Keratinocyte (primary cell): ENCODE results near the gene HBP1. TPM values are rescaled to one million over a fixed set of nuclear protein-coding genes. Genes with fewer than 3 reads are reported as not detected.
"Not testable (repeated sequence)": the region's sequence is repeated elsewhere in the genome, so short reads cannot be mapped to it uniquely, and the experiment has no call there.

Experiments
- DNase-seq: peaks from one replicate; pipeline ENCODE4 v3.0.0-alpha.2; 2011; ENCODE audit warnings: low read depth, missing footprints, low spot score
- FAIRE-seq: peaks from 2 replicates; lab custom pipeline; 2011; peaks lifted over from hg19 to GRCh38; lab: Jason Lieb, UNC
- H2AFZ ChIP-seq: 2 replicates; pipeline ENCODE4 v1.6.0; 2012; ENCODE audit warnings: low read length, control low read depth, inconsistent platforms; ENCODE audit not compliant: control insufficient read depth
- H3K27ac ChIP-seq: 2 replicates; pipeline ENCODE4 v1.5.1; 2011; ENCODE audit warnings: low read length; ENCODE audit not compliant: control insufficient read depth, insufficient read depth
- H3K27me3 ChIP-seq: 3 replicates; pipeline ENCODE4 v1.6.0; 2011; ENCODE audit warnings: low read length; ENCODE audit not compliant: control insufficient read depth, insufficient read depth; ENCODE audit errors: extremely low read depth
- H3K36me3 ChIP-seq, 2 experiments: 2 replicates in 1 of 2; 3 replicates in 1 of 2; pipeline ENCODE4 v1.5.1; 2011; ENCODE audit warnings: low read length in 2 of 2, mild to moderate bottlenecking in 1 of 2; ENCODE audit not compliant: control insufficient read depth in 2 of 2, insufficient read depth in 2 of 2; ENCODE audit errors: extremely low read depth in 1 of 2
- H3K4me1 ChIP-seq: 3 replicates; pipeline ENCODE4 v1.5.1; 2011; ENCODE audit warnings: low read length; ENCODE audit not compliant: control insufficient read depth, insufficient read depth; ENCODE audit errors: extremely low read depth
- H3K4me2 ChIP-seq: 3 replicates; pipeline ENCODE4 v1.6.0; 2011; ENCODE audit warnings: low read depth, low read length; ENCODE audit not compliant: control insufficient read depth, insufficient read depth; ENCODE audit errors: extremely low read depth
- H3K4me3 ChIP-seq, 3 experiments: fragments of 200-600 bp in 1 of 3; sonication (generic) in 1 of 3; 2 replicates in 2 of 3; 3 replicates in 1 of 3; pipeline ENCODE4 v1.5.1; 2011 to 2016; ENCODE audit warnings: low read length in 3 of 3, mild to moderate bottlenecking in 3 of 3, control low read depth in 2 of 3, inconsistent platforms in 1 of 3, low read depth in 1 of 3, mixed read lengths in 1 of 3, mixed run types in 1 of 3, moderate library complexity in 1 of 3; ENCODE audit not compliant: control insufficient read depth in 2 of 3, insufficient read depth in 2 of 3; ENCODE audit errors: extremely low read depth in 1 of 3
- H3K79me2 ChIP-seq: 2 replicates; pipeline ENCODE4 v1.6.0; 2012; ENCODE audit warnings: low read length; ENCODE audit not compliant: control insufficient read depth, insufficient read depth
- H3K9ac ChIP-seq: 3 replicates; pipeline ENCODE4 v1.6.0; 2011; ENCODE audit warnings: low read length; ENCODE audit not compliant: control insufficient read depth, insufficient read depth; ENCODE audit errors: extremely low read depth
- H3K9me1 ChIP-seq: 3 replicates; pipeline ENCODE4 v1.6.0; 2011; ENCODE audit warnings: low read length; ENCODE audit not compliant: control insufficient read depth, insufficient read depth; ENCODE audit errors: extremely low read depth
- H3K9me3 ChIP-seq: 2 replicates; pipeline ENCODE4 v1.5.1; 2012; ENCODE audit warnings: low read depth, low read length; ENCODE audit not compliant: control insufficient read depth
- H4K20me1 ChIP-seq: 3 replicates; pipeline ENCODE4 v1.6.0; 2011; ENCODE audit warnings: low read length; ENCODE audit not compliant: control insufficient read depth, insufficient read depth; ENCODE audit errors: extremely low read depth
- EZH2 ChIP-seq: IDR thresholded peaks from one replicate; pipeline ENCODE4 v1.6.1; 2012; ENCODE audit warnings: inconsistent platforms, mild to moderate bottlenecking, low read length, moderate library complexity
- dilution Hi-C: fragments of 300-500 bp; cut with MboI; formaldehyde crosslinking; loops from one replicate; pipeline ENCODE4 v1.7.0; 2020; ENCODE audit warnings: low sequenced_read_pairs; ENCODE audit not compliant: extremely low pct_ligation_motif_present
- polyA plus RNA-seq, 5 experiments: library from polyadenylated mRNA; depleted of rRNA in 3 of 5; stranded (reverse) in 3 of 5; stranded (forward) in 1 of 5; unstranded in 1 of 5; fragments of >200 nt; gene quantifications; 1 replicate in 1 of 5; 2 replicates in 3 of 5; 3 replicates in 1 of 5; pipeline versions ENCODE4 v1.2.1 to v1.2.3, GENCODE V29; 2011 to 2012; ENCODE audit warnings: missing spikeins in 2 of 5, low read depth in 1 of 5, low replicate concordance in 1 of 5
- TF ChIP-seq, protein P1 (sequence below), 3 experiments: IDR thresholded peaks in 1 of 3; conservative IDR thresholded peaks in 1 of 3; optimal IDR thresholded peaks in 1 of 3; 2 replicates in 2 of 3; 3 replicates in 1 of 3; pipeline versions ENCODE3 to v1.5.1; 2011; ENCODE audit warnings: low read length in 3 of 3, mild to moderate bottlenecking in 3 of 3, moderate library complexity in 2 of 3, control low read depth in 1 of 3, inconsistent platforms in 1 of 3; ENCODE audit not compliant: insufficient read depth in 2 of 3; ENCODE audit errors: extremely low read depth in 1 of 3

HBP1 gene
- polyA plus RNA-seq, 1 donor (not counting 4 experiments of a cell fraction or from before 2014, with no cell fraction given), result 42.8 TPM

DNA sequence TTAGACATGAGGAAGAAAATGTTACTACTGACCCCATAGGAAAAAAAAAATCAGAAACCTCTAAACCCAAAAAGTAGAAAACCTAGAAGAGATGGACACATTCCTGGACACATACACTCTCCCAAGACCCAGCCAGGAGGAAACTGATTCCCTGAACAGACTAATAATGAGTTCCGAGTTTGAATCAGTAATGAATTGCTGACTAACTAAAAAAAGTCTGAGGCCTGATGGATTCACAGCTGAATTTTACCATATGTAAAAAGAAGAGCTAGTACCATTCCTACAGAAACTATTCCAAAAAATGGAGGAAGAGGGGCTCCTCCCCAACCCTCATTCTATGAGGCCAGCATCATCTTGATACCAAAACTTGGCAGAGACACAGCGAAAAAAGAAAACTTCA, 75.8 kb downstream of the HBP1 start:
- Histone ChIP-seq H3K27ac (no peak overlapping the region), H3K9ac (no peak overlapping the region), H3K36me3 (peaks cover 0 to 2% of the 10 kb centered on the region in 2 experiments), H3K9me1 (no peaks in the 10 kb centered on the region), H3K4me2 (no peak overlapping the region), H3K79me2 (no peaks in the 10 kb centered on the region), H3K27me3 (no peaks in the 10 kb centered on the region), H4K20me1 (no peaks in the 10 kb centered on the region), H3K4me1 (no peaks in the 10 kb centered on the region), H3K9me3 (no peaks in the 10 kb centered on the region), H3K4me3 (no peak overlapping the region), H2AFZ (no peak overlapping the region)
- TF ChIP-seq EZH2, result no peak
- TF ChIP-seq, protein P1, sequence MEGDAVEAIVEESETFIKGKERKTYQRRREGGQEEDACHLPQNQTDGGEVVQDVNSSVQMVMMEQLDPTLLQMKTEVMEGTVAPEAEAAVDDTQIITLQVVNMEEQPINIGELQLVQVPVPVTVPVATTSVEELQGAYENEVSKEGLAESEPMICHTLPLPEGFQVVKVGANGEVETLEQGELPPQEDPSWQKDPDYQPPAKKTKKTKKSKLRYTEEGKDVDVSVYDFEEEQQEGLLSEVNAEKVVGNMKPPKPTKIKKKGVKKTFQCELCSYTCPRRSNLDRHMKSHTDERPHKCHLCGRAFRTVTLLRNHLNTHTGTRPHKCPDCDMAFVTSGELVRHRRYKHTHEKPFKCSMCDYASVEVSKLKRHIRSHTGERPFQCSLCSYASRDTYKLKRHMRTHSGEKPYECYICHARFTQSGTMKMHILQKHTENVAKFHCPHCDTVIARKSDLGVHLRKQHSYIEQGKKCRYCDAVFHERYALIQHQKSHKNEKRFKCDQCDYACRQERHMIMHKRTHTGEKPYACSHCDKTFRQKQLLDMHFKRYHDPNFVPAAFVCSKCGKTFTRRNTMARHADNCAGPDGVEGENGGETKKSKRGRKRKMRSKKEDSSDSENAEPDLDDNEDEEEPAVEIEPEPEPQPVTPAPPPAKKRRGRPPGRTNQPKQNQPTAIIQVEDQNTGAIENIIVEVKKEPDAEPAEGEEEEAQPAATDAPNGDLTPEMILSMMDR (optimal IDR thresholded peaks at IDR 0.05 in 1 of 3, IDR thresholded peaks at IDR 0.05 in 1 of 3, conservative IDR thresholded peaks at IDR 0.05 in 1 of 3; ENCODE audit: extremely low read depth in 1 of 3, insufficient read depth in 2 of 3, low read length in 3 of 3), result no peak
- no peak for DNase-seq
- dilution Hi-C loops, result no loop called here
- FAIRE-seq, result no peak

DNA sequence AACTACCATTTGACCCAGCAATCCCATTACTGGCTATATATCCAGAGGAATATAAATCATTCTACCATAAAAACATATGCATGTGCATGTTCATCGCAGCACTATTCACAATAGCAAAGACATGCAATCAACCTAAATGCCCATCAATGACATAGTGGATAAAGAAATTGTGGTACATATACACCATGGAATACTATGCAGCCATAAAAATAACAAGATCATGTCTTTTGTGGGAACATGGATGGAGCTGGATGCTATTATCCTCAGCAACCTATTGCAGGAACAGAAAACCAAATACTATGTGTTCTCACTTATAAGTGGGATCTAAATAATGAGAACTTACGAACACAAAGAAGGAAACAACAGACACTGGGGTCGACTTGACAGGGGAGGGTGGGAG, 78.0 kb downstream of the HBP1 start:
- H3K36me3 ChIP-seq, H3K4me3 ChIP-seq, H3K9me3 ChIP-seq, H3K4me1 ChIP-seq, H3K9ac ChIP-seq, H3K9me1 ChIP-seq, H2AFZ ChIP-seq, FAIRE-seq, H4K20me1 ChIP-seq, H3K27me3 ChIP-seq, H3K27ac ChIP-seq, H3K4me2 ChIP-seq, DNase-seq, dilution Hi-C loops, H3K79me2 ChIP-seq: not testable (repeated sequence)

DNA sequence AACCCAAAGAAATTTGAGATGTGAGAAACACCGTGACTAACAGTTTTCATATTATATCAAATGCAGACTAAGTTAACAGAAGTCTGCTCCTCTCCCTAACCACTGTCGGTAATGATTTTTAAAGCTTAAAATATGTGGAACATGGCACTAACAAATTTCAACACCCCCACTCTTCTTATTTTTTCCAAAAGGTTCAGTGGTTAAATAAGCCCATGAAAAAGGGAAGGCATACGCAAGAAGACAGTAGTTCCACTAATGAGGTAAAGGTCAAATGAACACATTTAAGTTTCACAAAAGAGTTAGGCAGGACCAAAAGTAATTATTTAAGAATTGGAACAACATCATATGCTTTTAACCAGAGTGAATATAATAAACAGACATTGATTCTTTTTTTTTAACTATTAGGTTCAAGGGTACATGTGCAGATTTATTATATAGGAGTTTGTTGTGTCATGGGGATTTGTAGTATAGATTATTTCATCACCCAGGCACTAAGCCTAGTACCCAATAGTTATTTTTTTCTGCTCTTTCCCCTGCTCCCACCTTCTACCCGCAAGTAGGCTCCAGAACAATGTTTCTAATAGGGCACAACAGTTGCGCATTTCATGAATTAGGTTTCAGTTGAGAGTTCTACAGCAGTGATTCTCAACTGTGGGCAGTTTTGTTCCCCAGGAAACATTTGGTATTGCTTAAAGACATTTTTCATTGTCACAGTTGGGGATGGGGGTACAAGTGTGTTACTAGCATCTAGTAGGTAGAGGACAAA, 79.9 kb downstream of the HBP1 start:
- Histone ChIP-seq H3K4me3 (no peak overlapping the region), H3K4me2 (no peak overlapping the region), H3K4me1 (no peaks in the 10 kb centered on the region), H3K9ac (no peak overlapping the region), H3K79me2 (no peaks in the 10 kb centered on the region), H3K27me3 (no peaks in the 10 kb centered on the region), H2AFZ (no peak overlapping the region), H3K9me3 (no peaks in the 10 kb centered on the region), H3K9me1 (no peaks in the 10 kb centered on the region), H3K27ac (no peak overlapping the region), H4K20me1 (no peaks in the 10 kb centered on the region), H3K36me3 (peaks cover 0 to 2% of the 10 kb centered on the region in 2 experiments)
- DNase-seq (no peak), FAIRE-seq (no peak)
- dilution Hi-C loops, result no loop called here
- TF ChIP-seq, protein P1 (optimal IDR thresholded peaks at IDR 0.05 in 1 of 3, IDR thresholded peaks at IDR 0.05 in 1 of 3, conservative IDR thresholded peaks at IDR 0.05 in 1 of 3; ENCODE audit: extremely low read depth in 1 of 3, insufficient read depth in 2 of 3, low read length in 3 of 3), result no peak
- TF ChIP-seq EZH2, result no peak
